H1 (cell line): ENCODE measurements around the gene AFF1. TPM values are rescaled to one million over a fixed set of nuclear protein-coding genes. Genes with fewer than 3 reads are reported as not detected.

Experiments used
- CTCF ChIA-PET: fragments of 300-600 bp; sonication (Branson Sonifier 250); formaldehyde crosslinking; loops from one replicate; lab custom pipeline; 2021; ENCODE audit not compliant: partially characterized antibody; lab: Charles Lee
- POLR2A ChIA-PET: fragments of 300-600 bp; sonication (Branson Sonifier 250); formaldehyde crosslinking; loops from one replicate; lab custom pipeline; 2021; ENCODE audit warnings: inconsistent platforms; ENCODE audit not compliant: partially characterized antibody; lab: Charles Lee
- DNase-seq, 2 experiments: peaks; one replicate each; pipeline versions ENCODE4 v3.0.0 to v3.0.0-alpha.2; 2010 to 2022; ENCODE audit warnings: low spot score in 2 of 2, low read depth in 1 of 2, mixed read lengths in 1 of 2
- FAIRE-seq: peaks from 2 replicates; lab custom pipeline; 2011; peaks lifted over from hg19 to GRCh38; lab: Jason Lieb, UNC
- H2AFZ ChIP-seq: 2 replicates; pipeline ENCODE4 v1.8.1; 2012; ENCODE audit warnings: low read length, inconsistent platforms
- H2AK5ac ChIP-seq: 2 replicates; pipeline ENCODE4 v1.6.1; 2013; ENCODE audit warnings: low read depth, low read length
- H2BK120ac ChIP-seq: replicated peaks from 2 replicates; pipeline ENCODE3; 2013; ENCODE audit warnings: low read depth, low read length, inconsistent platforms
- H2BK12ac ChIP-seq: 2 replicates; pipeline ENCODE4 v1.6.1; 2013; ENCODE audit warnings: low read depth, low read length
- H2BK15ac ChIP-seq: 2 replicates; pipeline ENCODE4 v1.6.1; 2013; ENCODE audit warnings: low read length
- H2BK20ac ChIP-seq: 2 replicates; pipeline ENCODE4 v1.6.1; 2013; ENCODE audit warnings: low read length
- H2BK5ac ChIP-seq: 2 replicates; pipeline ENCODE4 v1.6.1; 2013; ENCODE audit warnings: low read depth, low read length
- H3K14ac ChIP-seq: 2 replicates; pipeline ENCODE4 v1.6.1; 2013; ENCODE audit warnings: inconsistent platforms; ENCODE audit not compliant: insufficient read length
- H3K18ac ChIP-seq: 2 replicates; pipeline ENCODE4 v1.6.1; 2013; ENCODE audit warnings: low read length; ENCODE audit errors: extremely low read depth
- H3K23ac ChIP-seq: 2 replicates; pipeline ENCODE4 v1.6.1; 2013; ENCODE audit warnings: inconsistent platforms; ENCODE audit not compliant: insufficient read length
- H3K23me2 ChIP-seq: 2 replicates; pipeline ENCODE4 v1.6.1; 2013; ENCODE audit warnings: low read depth, low read length
- H3K27ac ChIP-seq: 2 replicates; pipeline ENCODE4 v1.6.1; 2011; ENCODE audit warnings: low read depth, low read length, inconsistent platforms
- H3K27me3 ChIP-seq, 4 experiments: replicated peaks in 1 of 4; 1 replicate in 1 of 4; 2 replicates in 3 of 4; pipeline versions ENCODE4 v1.6.1 to v1.8.1; 2011 to 2013; ENCODE audit warnings: low read length in 3 of 4, mild to moderate bottlenecking in 3 of 4, inconsistent platforms in 2 of 4, mixed read lengths in 2 of 4, moderate library complexity in 1 of 4; ENCODE audit not compliant: control insufficient read depth in 3 of 4, insufficient read depth in 3 of 4; ENCODE audit errors: extremely low read depth in 1 of 4
- H3K36me3 ChIP-seq, 4 experiments: 2 replicates each; pipeline versions ENCODE4 v1.6.1 to v1.8.1; 2011 to 2013; ENCODE audit warnings: mild to moderate bottlenecking in 4 of 4, low read length in 3 of 4, moderate library complexity in 2 of 4, control low read depth in 1 of 4, inconsistent platforms in 1 of 4; ENCODE audit not compliant: insufficient read depth in 4 of 4, control insufficient read depth in 2 of 4
- H3K4ac ChIP-seq: replicated peaks from 2 replicates; pipeline ENCODE3; 2013; ENCODE audit warnings: low read length, low read depth, mixed read lengths, inconsistent platforms; ENCODE audit not compliant: insufficient read length
- H3K4me1 ChIP-seq, 4 experiments: replicated peaks in 1 of 4; 1 replicate in 1 of 4; 2 replicates in 3 of 4; pipeline versions ENCODE4 v1.6.1 to v1.8.1; 2011 to 2013; ENCODE audit warnings: low read length in 3 of 4, inconsistent platforms in 2 of 4, mixed read lengths in 1 of 4; ENCODE audit not compliant: insufficient read depth in 4 of 4, control insufficient read depth in 3 of 4
- H3K4me2 ChIP-seq, 2 experiments: 2 replicates each; pipeline versions ENCODE4 v1.6.1 to v1.8.1; 2011 to 2013; ENCODE audit warnings: low read depth in 2 of 2, low read length in 2 of 2, control low read depth in 1 of 2, inconsistent platforms in 1 of 2, mild to moderate bottlenecking in 1 of 2; ENCODE audit not compliant: insufficient read depth in 1 of 2
- H3K4me3 ChIP-seq, 4 experiments: fragments of 200-600, 300-600 bp in 1 of 4; sonication (generic), shearing (Covaris generic), sonication (Bioruptor Twin) in 1 of 4; 2 replicates each; pipeline versions ENCODE4 v1.5.1 to v1.8.1; 2011 to 2016; ENCODE audit warnings: low read length in 4 of 4, low read depth in 3 of 4, control low read depth in 2 of 4, inconsistent platforms in 2 of 4, mild to moderate bottlenecking in 2 of 4, mixed read lengths in 1 of 4, moderate library complexity in 1 of 4; ENCODE audit not compliant: insufficient read depth in 2 of 4; ENCODE audit errors: extremely low read depth in 1 of 4
- H3K56ac ChIP-seq: replicated peaks from 2 replicates; pipeline ENCODE3; 2013; ENCODE audit warnings: low read depth, mild to moderate bottlenecking, mixed read lengths, low read length, inconsistent platforms; ENCODE audit not compliant: insufficient read length
- H3K79me1 ChIP-seq: 2 replicates; pipeline ENCODE4 v1.6.1; 2013; ENCODE audit warnings: low read depth, low read length, control low read depth
- H3K79me2 ChIP-seq, 2 experiments: 2 replicates each; pipeline versions ENCODE4 v1.6.1 to v1.8.1; 2012 to 2013; ENCODE audit warnings: low read length in 2 of 2, mild to moderate bottlenecking in 2 of 2, inconsistent platforms in 1 of 2; ENCODE audit not compliant: insufficient read depth in 2 of 2, control insufficient read depth in 1 of 2
- H3K9ac ChIP-seq, 4 experiments: replicated peaks in 1 of 4; 1 replicate in 1 of 4; 2 replicates in 3 of 4; pipeline versions ENCODE4 v1.6.1 to v1.8.1; 2011 to 2013; ENCODE audit warnings: low read depth in 3 of 4, low read length in 3 of 4, control low read depth in 2 of 4, mild to moderate bottlenecking in 2 of 4, moderate library complexity in 2 of 4, inconsistent platforms in 1 of 4; ENCODE audit errors: extremely low read depth in 1 of 4
- H3K9me3 ChIP-seq, 2 experiments: 2 replicates each; pipeline versions ENCODE4 v1.6.1 to v1.8.1; 2012 to 2013; ENCODE audit warnings: mild to moderate bottlenecking in 2 of 2, moderate library complexity in 2 of 2, control low read depth in 1 of 2, inconsistent platforms in 1 of 2, low read depth in 1 of 2, low read length in 1 of 2, mixed read lengths in 1 of 2; ENCODE audit not compliant: insufficient read depth in 2 of 2
- H4K20me1 ChIP-seq, 2 experiments: replicated peaks in 1 of 2; 2 replicates each; pipeline versions ENCODE3 to v1.8.1; 2011 to 2013; ENCODE audit warnings: inconsistent platforms in 2 of 2, low read length in 2 of 2, mild to moderate bottlenecking in 1 of 2; ENCODE audit not compliant: insufficient read depth in 2 of 2, control insufficient read depth in 1 of 2
- H4K5ac ChIP-seq: 2 replicates; pipeline ENCODE4 v1.6.1; 2013; ENCODE audit warnings: low read length, low read depth, mixed read lengths, inconsistent platforms; ENCODE audit not compliant: insufficient read length
- H4K8ac ChIP-seq: 2 replicates; pipeline ENCODE4 v1.8.0; 2013; ENCODE audit warnings: mild to moderate bottlenecking, moderate library complexity, low read length, inconsistent platforms; ENCODE audit not compliant: insufficient read depth; ENCODE audit errors: extremely low read depth
- H4K91ac ChIP-seq: replicated peaks from 2 replicates; pipeline ENCODE3; 2013; ENCODE audit warnings: low read length, mixed read lengths, inconsistent platforms; ENCODE audit not compliant: insufficient read length
- CREB1 ChIP-seq: IDR thresholded peaks from 2 replicates; pipeline ENCODE4 v1.6.1; 2012; ENCODE audit warnings: inconsistent platforms
- JUN ChIP-seq: IDR thresholded peaks from 2 replicates; pipeline ENCODE4 v1.6.1; 2011; ENCODE audit warnings: low read depth, mild to moderate bottlenecking, improper control_type of control experiment, low read length
- SP4 ChIP-seq: IDR thresholded peaks from 2 replicates; pipeline ENCODE4 v1.6.1; 2012; ENCODE audit warnings: low read length, inconsistent platforms
- SRF ChIP-seq: IDR thresholded peaks from 2 replicates; pipeline ENCODE4 v1.6.1; 2011; ENCODE audit warnings: mild to moderate bottlenecking, low read depth, low read length, moderate library complexity
- WGBS, 2 experiments: shearing (Covaris generic) in 1 of 2; methylation state at CpG; one replicate each; pipeline versions ENCODE4 v1.1.6 to v1.1.7; 2013 to 2015; ENCODE audit warnings: low lambda C conversion rate in 2 of 2, mixed read lengths in 2 of 2, inconsistent platforms in 1 of 2, low coverage in 1 of 2, missing lambda C conversion rate in 1 of 2; ENCODE audit not compliant: insufficient replicate concordance in 2 of 2, insufficient coverage in 1 of 2, insufficient read length in 1 of 2; ENCODE audit errors: extremely low coverage in 1 of 2, missing lambda C conversion rate in 1 of 2; 5-methylcytosine and 5-hydroxymethylcytosine counted together
- polyA plus RNA-seq, 7 experiments: library from polyadenylated mRNA; depleted of rRNA in 3 of 7; stranded (reverse) in 5 of 7; unstranded in 2 of 7; fragments of >200 nt in 5 of 7; fragments of 200-250 nt in 2 of 7; gene quantifications; 1 replicate in 5 of 7; 2 replicates in 1 of 7; 4 replicates in 1 of 7; pipeline versions ENCODE4 v1.2.1 to v1.2.3, GENCODE V29; 2011 to 2013; ENCODE audit warnings: missing spikeins in 2 of 7, mixed read lengths in 2 of 7
- total RNA-seq: library from RNA; stranded (reverse); fragmentation: NEBNext Ultra II Directional; extraction: Animal tissue kit (Norgen Biotek cat#: 25700); gene quantifications from 2 replicates; pipeline ENCODE4 v1.2.1, GENCODE V29; 2021

Gene AFF1
- total and polyA plus RNA-seq, 2 of the 8 experiments (the other 6 are each of a cell fraction or from before 2014, with no cell fraction given), result 14.8 to 85.5 TPM

- Histone ChIP-seq H4K20me1 (peaks cover 0 to 4% of the 10 kb centered on the region in 2 experiments), H3K23me2 (no peaks in the 10 kb centered on the region), H3K9ac (no peak overlapping the region), H3K27me3 (no peaks in the 10 kb centered on the region), H2BK12ac (no peak overlapping the region), H3K79me1 (no peaks in the 10 kb centered on the region), H3K23ac (no peak overlapping the region), H3K27ac (no peak overlapping the region), H3K9me3 (no peaks in the 10 kb centered on the region), H4K91ac (no peak overlapping the region), H3K56ac (no peak overlapping the region), H3K4ac (no peak overlapping the region), H3K4me2 (no peak overlapping the region), H2BK5ac (no peak overlapping the region), H3K79me2 (0 out of 4 replicates have a peak, but pooled peaks cover 0 to 3% of the 10 kb centered on the region in 2 experiments), H3K36me3 (peaks cover 0 to 3% (median under 1%) of the 10 kb centered on the region in 4 experiments; a peak in 3 of 8 replicates), H3K4me1 (peaks cover 2 to 18% (median 9%) of the 10 kb centered on the region in 4 experiments), H2BK120ac (no peak overlapping the region), H3K14ac (no peak overlapping the region), H2BK15ac (no peak overlapping the region), H3K4me3 (no peak overlapping the region), H2AFZ (no peak overlapping the region), H2BK20ac (no peak overlapping the region), H2AK5ac (no peak overlapping the region), H4K5ac (no peak overlapping the region), H4K8ac (no peak overlapping the region), H3K18ac (no peak overlapping the region)
- POLR2A ChIA-PET, result interaction anchor here (1.0 to 1.4 kb wide), 2 partner anchors 91 to 169 kb away, joined by 3 read pairs; no protein-coding TSS in a partner anchor
- FAIRE-seq (peak; percentile 85), DNase-seq (no peak)
- CTCF ChIA-PET, result interaction anchor here (0.6 to 3.5 kb wide), 9 partner anchors 18 to 1737 kb away, joined by 3 to 24 read pairs (median 3); no protein-coding TSS in a partner anchor
- 58% methylated on average over 4 of the region's 4 CpGs; no CpG with 5 or more reads in 1 of the 2 experiments for WGBS, 2 experiments
- TF ChIP-seq JUN (no peak), SRF (peak; percentile 61; the same call in 1 of the 2 replicates), SP4 (no peak), CREB1 (no peak)
- TF ChIP-seq, all 59 proteins: peak for 1
Observed at GRCh38 chr4:87097075-87097474, 162.3 kb downstream of the AFF1 start.
